Measurements from ENCODE around the gene TSC2. TPM values are rescaled to one million over a fixed set of nuclear protein-coding genes. Genes with fewer than 3 reads are reported as not detected.

Gene TSC2
- total RNA-seq, 1 donor from 2014 or later = 139 TPM

GRCh38 chr16:2034696-2035430 lies 12.9 kb upstream of the TSC2 start:
- peaks cover 6% of the 10 kb centered on the region for H3K27me3 Mint-ChIP-seq
- no peak for TF ChIP-seq CTCF (IDR thresholded peaks at IDR 0.05)
- ChIA-PET POLR2A (no interaction called here), CTCF (no interaction called here)
- ATAC-seq (ENCODE audit: low read depth) (no peak), DNase-seq (no peak)
- intact Hi-C loops (cut with micrococcal nuclease) = no loop called here
- H3K27ac Mint-ChIP-seq = no peak overlapping the region
- no peaks in the 10 kb centered on the region for H3K36me3 Mint-ChIP-seq (ENCODE audit: low read depth)
- H3K4me1 Mint-ChIP-seq = peaks cover 2% of the 10 kb centered on the region
- no peaks in the 10 kb centered on the region for H3K9me3 Mint-ChIP-seq
- no peak overlapping the region for H3K4me3 Mint-ChIP-seq

- peaks cover 6% of the 10 kb centered on the region for H3K27me3 Mint-ChIP-seq
- ChIA-PET POLR2A (interaction anchor here (0.6 kb wide), 1 partner anchor 1100 kb away, joined by 5 read pairs; no protein-coding TSS in a partner anchor), CTCF (no interaction called here)
- no peak overlapping the region for H3K4me3 Mint-ChIP-seq
- TF ChIP-seq CTCF (IDR thresholded peaks at IDR 0.05) = no peak
- H3K36me3 Mint-ChIP-seq (ENCODE audit: low read depth) = no peaks in the 10 kb centered on the region
- peaks cover 2% of the 10 kb centered on the region for H3K4me1 Mint-ChIP-seq
- ATAC-seq (ENCODE audit: low read depth) = no peak
- intact Hi-C loops (cut with micrococcal nuclease) = no loop called here
- no peak for DNase-seq
- no peak overlapping the region for H3K27ac Mint-ChIP-seq
- H3K9me3 Mint-ChIP-seq = no peaks in the 10 kb centered on the region
Measured at GRCh38 chr16:2035431-2036199, 12.2 kb upstream of the TSC2 start.

- H3K9me3 Mint-ChIP-seq = no peaks in the 10 kb centered on the region
- CTCF ChIA-PET = no interaction called here
- H3K27me3 Mint-ChIP-seq = peaks cover 6% of the 10 kb centered on the region
- no peaks in the 10 kb centered on the region for H3K36me3 Mint-ChIP-seq (ENCODE audit: low read depth)
- no peak overlapping the region for H3K27ac Mint-ChIP-seq
- POLR2A ChIA-PET = interaction anchor here (0.6 kb wide), 1 partner anchor 1101 kb away, joined by 5 read pairs; no protein-coding TSS in a partner anchor
- peaks cover 2% of the 10 kb centered on the region for H3K4me1 Mint-ChIP-seq
- ATAC-seq (ENCODE audit: low read depth) (no peak), DNase-seq (no peak)
- TF ChIP-seq CTCF (IDR thresholded peaks at IDR 0.05) = no peak
- intact Hi-C loops (cut with micrococcal nuclease) = no loop called here
- H3K4me3 Mint-ChIP-seq = no peak overlapping the region
Measured at GRCh38 chr16:2036200-2036966, 11.4 kb upstream of the TSC2 start.

- H3K36me3 Mint-ChIP-seq (ENCODE audit: low read depth) = no peaks in the 10 kb centered on the region
- H3K27me3 Mint-ChIP-seq = peaks cover 6% of the 10 kb centered on the region
- no peaks in the 10 kb centered on the region for H3K9me3 Mint-ChIP-seq
- ChIA-PET CTCF (no interaction called here), POLR2A (no interaction called here)
- H3K4me3 Mint-ChIP-seq = no peak overlapping the region
- no peak overlapping the region for H3K27ac Mint-ChIP-seq
- intact Hi-C loops (cut with micrococcal nuclease) = no loop called here
- H3K4me1 Mint-ChIP-seq = peaks cover 2% of the 10 kb centered on the region
- no peak for TF ChIP-seq CTCF (IDR thresholded peaks at IDR 0.05)
- DNase-seq (no peak), ATAC-seq (ENCODE audit: low read depth) (no peak)
Measured at GRCh38 chr16:2037115-2037514, 10.7 kb upstream of the TSC2 start.
